GM19328 (cell line): ENCODE results near the gene CDH4.
"Not testable (repeated sequence)": the region's sequence is repeated elsewhere in the genome, so short reads cannot be mapped to it uniquely, and the experiment has no call there.

ENCODE experiments used
- ATAC-seq: cut with Tn5 transposase; IDR thresholded peaks from one replicate; pipeline ENCODE4 v1.9.1; 2021; ENCODE audit warnings: mild to moderate bottlenecking, moderate library complexity; ENCODE audit not compliant: unreplicated experiment

Gene CDH4

GRCh38 chr20:61839912-61840778, 588.1 kb downstream of the CDH4 start:
- no peak for ATAC-seq

DNA sequence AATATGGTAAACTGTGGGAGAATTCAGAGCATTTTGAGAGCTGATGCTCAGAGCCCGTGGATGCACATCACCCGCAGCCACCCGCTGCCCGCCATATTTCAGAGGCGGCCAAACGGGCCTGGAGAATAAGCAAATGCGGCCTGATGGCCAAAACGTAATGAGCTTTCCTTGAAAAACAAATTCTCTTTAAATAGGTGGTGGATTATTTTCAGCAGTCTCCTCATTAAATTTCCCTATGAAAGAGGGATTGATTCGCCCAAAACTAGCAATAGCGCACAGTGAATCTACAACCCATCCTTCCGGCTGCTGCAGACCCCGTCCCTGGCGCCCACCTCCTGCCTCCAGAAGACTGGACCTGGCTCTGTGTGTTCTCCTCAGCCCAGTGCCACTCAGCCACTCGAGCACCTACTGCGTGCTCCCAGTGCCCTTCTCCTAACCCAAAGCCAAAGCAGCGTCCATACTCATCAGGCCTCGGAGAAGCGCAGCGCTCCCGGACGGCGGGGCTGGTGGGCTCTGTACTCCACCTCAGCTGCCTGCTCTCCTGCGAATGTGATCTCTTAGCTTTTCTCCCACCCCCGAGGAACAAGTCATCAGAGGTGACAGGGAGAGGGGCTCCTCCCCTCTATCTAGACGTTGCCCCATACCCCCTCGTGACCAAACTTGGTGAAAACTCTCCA, 588.9 kb downstream of the CDH4 start:
- no peak for ATAC-seq

DNA sequence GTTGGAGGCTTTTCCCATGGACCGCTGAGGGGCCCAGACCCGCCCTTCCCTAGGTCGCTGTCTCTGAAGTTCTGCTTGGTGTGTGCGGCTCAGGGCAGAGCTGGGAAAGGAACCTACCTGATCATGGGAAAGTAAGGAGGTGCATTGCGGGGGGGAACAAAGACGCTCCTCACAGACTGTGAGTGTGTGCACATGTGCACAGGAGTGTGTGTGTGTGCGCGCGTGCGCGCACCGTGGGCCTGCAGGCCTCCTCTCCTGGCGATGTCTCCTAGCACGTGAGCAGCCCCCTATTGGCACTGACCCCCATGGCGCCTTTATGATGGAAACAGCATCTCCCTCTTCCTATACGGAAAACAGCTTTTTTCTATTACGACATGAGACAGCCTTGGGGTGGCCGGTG, 589.5 kb downstream of the CDH4 start:
- ATAC-seq, result no peak

DNA sequence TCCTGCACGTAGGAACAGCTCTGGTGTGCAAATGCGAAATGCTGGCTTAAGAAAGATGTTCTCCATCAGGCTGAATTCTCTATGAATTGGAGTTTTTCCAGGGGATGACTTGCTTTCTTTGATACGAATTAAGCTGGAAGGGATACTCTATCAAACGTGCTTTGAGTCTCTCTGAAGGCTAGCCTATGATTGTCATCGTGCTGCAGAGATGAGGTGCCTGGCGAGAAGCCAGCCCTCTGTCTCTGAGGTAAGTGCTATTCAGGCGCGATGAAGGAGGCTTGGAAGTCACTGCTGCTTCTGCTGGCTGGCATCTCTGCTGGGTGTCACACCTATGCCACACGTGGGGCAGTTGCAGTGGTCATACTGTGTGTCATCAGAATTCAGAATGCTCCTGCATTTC, 589.9 kb downstream of the CDH4 start:
- no peak for ATAC-seq

- no peak for ATAC-seq
Observed at GRCh38 chr20:61844621-61845020, 592.6 kb downstream of the CDH4 start.

- no peak for ATAC-seq
Observed at GRCh38 chr20:61845233-61845671, 593.2 kb downstream of the CDH4 start.

GRCh38 chr20:61846074-61846473, 594.0 kb downstream of the CDH4 start:
- no peak for ATAC-seq

- ATAC-seq, result no peak
Observed at GRCh38 chr20:61846741-61847419, 594.8 kb downstream of the CDH4 start.

DNA sequence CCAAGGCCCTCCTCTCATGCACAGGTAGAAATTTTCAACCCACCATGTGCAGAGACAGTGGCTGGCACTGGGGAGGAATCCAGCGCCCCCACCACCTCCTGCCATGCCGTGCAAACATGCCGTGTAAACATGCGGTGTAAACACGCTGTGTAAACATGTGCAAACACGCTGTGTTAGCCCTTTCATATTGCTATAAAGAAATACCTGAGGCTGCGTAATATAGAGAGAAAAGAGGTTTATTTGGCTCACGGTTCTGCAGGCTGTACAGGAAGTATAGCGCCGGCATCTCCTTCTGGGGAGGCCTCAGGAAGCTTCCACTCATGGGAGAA, 595.3 kb downstream of the CDH4 start:
- ATAC-seq, result no peak

- no peak for ATAC-seq
Observed at GRCh38 chr20:61847986-61848385, 595.9 kb downstream of the CDH4 start.

- ATAC-seq, result no peak
Observed at GRCh38 chr20:61848851-61849250, 596.8 kb downstream of the CDH4 start.

DNA sequence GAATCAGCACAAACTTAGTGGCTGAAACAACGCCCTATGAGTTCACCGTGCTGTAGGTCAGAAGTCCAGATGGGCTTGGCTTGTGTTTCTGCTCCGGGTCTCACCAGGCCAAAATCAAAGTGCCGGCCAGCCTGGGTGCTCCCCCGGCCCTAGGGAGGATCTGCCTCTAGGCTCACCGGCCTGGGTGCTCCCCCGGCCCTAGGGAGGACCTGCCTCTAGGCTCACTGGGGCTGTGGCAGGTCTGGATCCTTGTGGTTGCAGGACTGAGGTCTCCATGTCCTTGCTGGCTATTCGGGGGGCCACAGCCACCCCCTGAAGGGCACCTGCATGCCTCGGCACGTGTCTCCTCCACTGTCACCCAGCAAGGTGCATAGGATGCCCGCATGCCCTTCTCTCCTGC, 597.3 kb downstream of the CDH4 start:
- no peak for ATAC-seq

DNA sequence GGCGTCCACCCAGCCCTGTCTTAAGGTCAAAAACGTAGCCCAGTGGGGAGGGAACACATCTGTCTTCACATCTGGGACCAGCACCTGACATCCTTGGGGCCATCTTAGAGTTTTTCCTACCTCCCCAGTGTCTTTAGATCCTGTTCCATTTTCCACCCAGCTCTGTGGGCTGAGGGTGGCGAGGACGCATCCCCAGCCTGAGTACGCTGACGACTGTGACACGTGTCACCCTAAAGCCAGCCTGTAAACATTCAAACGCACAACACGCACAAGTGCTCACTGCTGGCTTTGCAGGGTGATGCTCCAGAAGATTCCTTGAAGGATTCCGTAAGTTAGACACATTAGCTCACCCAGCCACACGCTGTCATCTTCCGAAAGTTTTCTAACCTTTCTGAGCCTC, 597.8 kb downstream of the CDH4 start:
- no peak for ATAC-seq

GRCh38 chr20:61850457-61850856, 598.4 kb downstream of the CDH4 start:
- no peak for ATAC-seq

DNA sequence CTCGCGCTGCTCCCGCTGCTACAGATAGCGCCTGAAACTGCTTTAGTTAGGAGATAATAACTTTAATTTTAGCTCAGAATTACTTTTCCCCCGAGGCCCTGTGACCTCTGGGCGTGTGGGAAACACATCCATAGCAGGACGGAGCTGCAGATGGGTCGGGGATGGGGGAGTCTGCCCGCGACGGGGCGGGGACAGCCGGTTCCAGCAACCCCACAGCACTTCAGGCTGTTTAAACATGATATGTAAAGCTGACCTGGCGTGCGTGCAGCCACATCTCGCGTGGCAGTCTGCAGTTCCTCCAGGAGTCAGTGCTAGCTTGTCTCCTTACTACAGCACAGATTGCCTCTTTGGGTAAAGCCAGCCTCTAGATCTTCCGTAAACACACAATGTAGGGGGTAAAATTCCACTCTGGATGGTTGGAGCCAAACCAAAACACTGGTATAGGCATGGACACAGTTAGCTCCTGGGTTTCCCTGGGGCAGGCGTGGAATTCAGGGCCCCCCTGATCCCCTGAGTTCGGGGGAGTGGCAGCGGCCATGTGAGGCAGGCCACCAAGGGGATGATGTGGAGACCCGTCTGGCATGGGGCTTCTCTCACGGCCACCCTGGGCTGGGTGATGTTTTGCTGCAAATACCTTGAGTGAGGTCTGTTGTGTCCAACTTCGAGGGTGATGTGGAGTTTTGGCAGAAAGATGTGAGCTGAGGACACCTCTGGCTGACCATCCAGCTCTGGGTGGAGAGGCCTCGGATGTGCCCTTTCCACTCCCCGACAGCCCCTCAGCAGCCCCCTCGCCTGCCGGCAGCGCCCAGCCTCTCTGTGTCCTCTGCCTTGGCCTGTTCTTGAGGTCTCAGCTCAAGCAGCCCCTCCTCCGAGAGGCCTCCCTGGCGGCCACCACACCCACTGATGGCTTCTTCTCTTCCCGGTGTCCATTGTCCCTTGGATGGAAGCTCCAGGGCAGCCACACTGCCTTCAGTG, 599.2 kb downstream of the CDH4 start:
- ATAC-seq, result no peak

- ATAC-seq, result no peak
Observed at GRCh38 chr20:61852268-61853072, 600.4 kb downstream of the CDH4 start.

DNA sequence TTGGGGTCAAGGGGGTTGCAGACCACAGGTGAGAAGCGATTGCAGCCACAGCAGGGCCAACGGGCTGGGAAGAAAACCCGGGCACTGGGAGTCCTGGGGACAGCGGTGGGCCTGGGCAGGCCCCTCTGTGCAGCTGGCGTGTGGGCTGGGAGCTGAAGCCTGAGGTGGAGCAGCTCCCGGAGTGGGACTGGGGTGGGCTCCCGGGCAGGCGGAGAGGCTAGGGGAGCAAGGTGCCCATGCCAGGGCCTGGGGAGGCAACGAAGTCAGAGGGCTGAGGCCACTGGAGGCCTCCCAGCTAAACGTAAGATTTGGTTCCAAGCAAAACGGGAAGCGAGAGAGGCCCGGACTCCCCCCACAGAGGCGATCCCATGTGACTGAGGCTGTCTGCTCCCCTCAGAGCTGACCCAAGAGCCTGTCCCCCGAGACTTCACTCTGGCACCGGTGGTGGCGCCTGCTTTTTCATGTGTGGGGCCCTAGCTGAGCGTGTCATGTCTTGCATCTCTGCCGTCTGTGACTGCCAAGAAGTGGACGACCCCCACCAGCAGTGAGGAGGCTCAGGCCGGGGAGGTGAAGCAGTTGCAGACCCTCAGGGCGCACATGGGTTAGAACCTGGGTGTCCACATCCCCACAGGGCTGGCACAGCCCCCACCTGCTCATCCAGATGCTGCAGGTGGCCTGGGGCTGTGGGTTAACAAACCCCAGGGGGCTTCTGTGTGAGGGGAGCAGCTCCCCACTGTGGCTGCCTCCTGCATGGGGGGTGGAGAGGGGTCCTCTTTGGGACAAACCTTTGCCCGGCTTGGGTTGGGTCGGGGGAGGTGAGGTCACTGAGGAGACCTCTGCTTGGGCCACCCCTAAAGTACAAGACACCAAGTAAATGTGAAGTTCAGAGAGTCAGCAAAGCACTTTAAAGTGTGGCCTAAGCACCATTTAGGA, 601.3 kb downstream of the CDH4 start:
- no peak for ATAC-seq

GRCh38 chr20:61854538-61854937, 602.5 kb downstream of the CDH4 start:
- ATAC-seq, result not testable (repeated sequence)

DNA sequence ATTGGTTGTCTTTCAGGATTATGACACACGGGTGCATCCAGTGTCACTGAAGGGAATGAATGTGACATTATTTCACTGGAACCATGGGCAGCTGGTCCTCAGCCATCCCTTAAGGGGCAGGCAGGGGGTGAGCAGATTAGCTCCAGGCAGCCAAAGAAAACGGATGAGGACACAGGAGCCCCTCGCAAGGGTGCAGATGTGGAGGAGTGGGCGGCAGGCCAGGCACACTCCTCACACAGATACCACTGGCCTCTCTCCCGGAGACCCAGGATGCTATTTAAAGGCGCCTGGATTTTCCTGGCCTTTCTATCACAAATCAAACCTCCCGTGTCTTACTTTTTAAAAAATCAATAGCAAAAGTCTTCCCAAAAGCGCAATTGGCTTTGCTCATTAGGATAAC, 603.2 kb downstream of the CDH4 start:
- no peak for ATAC-seq
